ENCODE measurements around the gene RDH5.
A peak's percentile ranks its signal among the peaks of the same experiment; 100 is the strongest.

RDH5 gene

GRCh38 chr12:55696141-55696540, 24.1 kb upstream of the RDH5 start:
- DNase-seq (ENCODE audit: low spot score), result no peak

DNA sequence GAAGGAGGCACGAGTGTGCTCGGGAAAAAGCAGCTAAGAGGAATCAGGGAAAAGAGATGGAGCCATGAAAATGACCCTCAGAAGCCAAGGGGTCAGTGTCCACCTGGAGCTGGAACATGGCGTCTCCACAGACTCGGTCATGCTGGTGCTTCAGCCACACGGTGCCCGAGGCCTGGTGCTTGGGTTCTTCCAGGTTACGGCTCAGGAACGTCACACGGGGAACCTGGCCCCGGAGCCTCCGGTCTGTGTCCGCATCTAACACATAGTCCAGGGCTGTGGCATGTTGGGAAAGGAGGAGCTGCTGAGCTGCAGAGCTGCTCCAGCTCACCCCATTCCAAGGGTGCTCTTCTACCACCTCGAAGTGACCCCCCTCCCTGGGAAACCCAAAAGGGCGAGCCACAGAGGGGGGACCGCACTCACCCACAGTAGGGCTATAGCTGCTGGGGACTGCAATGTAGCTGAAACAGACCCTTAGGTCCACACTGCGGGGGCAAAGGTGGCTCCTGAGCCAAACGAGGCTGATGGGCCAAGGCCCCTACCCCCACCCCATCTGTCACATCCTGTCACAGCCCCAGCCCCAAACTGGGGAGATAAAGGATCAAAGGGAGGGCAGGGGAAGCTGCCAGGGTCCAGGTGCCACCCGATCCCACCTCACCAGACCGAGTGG, 23.3 kb upstream of the RDH5 start:
- DNase-seq (ENCODE audit: low spot score), result peak; percentile 4

DNA sequence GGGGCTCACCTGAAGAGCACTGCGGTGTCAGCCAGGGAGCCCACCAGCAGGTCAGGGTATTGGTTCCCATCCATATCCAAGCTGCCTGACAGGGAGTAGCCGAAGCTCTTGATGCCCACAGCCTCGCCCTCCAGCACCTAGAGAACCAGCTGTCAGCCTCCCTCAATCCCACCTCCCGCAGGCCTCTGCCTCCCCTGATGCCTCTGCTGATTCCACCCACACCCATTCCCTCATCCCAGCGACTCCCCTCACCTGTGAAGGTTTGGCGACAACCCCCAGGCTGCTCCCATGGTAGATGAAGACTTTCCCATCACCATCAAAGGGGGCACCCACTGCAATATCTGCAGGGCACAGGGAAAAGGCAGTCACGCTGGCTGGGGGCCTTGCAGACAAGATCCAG, 22.5 kb upstream of the RDH5 start:
- peak; percentile 6 for DNase-seq (ENCODE audit: low spot score)

DNA sequence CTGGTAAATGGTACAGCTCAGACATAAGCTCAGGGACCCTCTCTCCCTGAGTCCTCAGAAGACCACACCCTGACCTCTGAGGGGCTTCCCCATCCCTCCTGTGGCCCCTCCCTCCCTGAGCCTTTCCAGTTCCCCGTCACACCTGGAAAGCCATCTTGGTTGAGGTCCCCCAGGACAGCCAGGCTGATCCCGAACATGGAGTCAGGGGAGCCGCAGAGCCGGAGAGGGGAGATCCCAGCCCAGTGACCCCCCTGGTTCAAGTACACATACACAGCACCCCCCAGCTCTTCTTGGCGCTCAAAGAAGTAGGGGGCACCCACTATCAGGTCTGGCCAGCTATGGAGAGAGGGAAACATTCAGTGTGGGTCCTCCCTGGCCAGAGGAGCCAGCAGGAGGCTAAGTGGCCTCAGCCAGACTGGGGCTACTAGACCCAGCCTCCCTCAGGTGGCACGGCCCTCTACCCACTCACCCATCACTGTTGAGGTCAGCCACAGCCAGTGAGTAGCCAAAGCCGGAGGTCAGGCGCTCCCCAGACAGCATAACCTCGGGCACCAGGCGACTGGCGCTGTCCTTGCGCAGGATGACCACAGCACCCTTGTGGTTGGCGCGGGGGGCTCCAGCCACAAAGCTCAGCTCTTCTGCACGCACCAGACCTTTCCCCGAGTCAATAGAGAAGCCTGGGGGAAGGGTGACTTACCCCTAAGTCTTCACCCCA, 21.8 kb upstream of the RDH5 start:
- DNase-seq (ENCODE audit: low spot score), result peak; percentile 4

DNA sequence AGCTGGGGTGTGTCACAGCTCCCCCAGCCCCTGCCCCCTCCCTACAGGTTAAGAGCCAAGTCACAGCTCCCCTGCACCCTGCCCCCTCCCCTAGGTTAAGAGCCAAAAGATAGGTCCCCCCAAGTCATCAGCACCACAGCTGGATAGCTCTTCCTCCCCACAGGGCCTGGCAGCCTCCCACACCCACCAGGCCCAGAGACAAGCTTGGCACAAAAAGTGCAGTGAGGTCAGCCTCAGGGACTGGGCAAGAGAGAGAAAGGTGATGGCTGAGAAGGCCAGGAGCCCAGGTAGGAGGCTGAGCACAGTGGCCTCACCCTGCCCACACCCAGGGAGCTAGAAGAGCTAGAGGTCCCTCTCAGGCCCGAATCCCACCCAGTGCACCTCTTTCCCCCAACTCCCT, 21.2 kb upstream of the RDH5 start:
- no peak for DNase-seq (ENCODE audit: low spot score)

- peak; percentile 7 for DNase-seq (ENCODE audit: low spot score)
Measured at GRCh38 chr12:55699471-55700055, 20.6 kb upstream of the RDH5 start.

GRCh38 chr12:55700255-55701018, 19.8 kb upstream of the RDH5 start:
- DNase-seq (ENCODE audit: low spot score), result no peak

GRCh38 chr12:55702861-55703260, 17.3 kb upstream of the RDH5 start:
- no peak for DNase-seq (ENCODE audit: low spot score)

- DNase-seq (ENCODE audit: low spot score), result no peak
Measured at GRCh38 chr12:55703288-55703687, 16.9 kb upstream of the RDH5 start.

- no peak for DNase-seq (ENCODE audit: low spot score)
Measured at GRCh38 chr12:55703901-55704761, 16.1 kb upstream of the RDH5 start.

DNA sequence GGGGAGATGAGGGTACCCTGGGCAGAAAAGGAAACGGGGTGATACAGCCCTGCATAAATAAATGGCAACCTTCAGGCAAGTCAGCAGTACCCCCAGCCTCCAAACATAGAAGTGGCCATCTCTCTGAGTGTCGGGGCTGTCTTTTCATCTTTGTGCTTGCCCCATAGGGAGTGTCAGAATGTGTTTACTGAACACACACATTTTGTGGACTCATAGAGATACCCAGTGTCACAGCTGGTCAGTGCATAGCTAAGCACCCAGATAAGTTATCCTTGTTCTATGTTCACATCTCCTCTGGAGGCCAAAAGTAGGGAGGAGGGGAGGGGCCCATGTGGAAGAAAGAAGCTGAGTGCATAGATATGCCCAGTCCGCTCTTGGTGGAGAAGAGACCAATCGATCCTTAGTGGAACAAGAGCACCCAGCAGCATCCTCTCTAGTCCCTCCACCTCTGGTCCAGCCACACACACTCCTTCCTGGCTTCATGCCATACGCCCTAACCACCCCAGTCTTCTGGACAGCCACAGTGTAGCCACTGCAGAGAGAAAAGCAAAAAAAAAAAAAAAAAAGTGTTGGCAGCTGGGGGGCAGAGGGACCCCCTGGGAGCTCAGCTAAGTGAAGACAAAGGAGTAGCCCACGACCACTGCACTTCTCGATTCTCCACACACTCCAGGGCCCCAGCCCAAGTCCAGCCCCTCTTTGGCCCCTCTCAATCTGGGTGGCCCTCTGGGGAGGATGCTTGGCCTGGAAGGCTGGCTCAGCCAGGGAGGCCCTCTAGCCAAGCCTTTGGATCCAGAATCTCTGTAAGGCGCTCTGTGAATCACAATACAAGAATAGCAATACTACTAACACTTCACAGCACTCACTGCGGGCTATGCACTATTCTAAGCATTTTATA, 15.1 kb upstream of the RDH5 start:
- DNase-seq (ENCODE audit: low spot score), result no peak

DNA sequence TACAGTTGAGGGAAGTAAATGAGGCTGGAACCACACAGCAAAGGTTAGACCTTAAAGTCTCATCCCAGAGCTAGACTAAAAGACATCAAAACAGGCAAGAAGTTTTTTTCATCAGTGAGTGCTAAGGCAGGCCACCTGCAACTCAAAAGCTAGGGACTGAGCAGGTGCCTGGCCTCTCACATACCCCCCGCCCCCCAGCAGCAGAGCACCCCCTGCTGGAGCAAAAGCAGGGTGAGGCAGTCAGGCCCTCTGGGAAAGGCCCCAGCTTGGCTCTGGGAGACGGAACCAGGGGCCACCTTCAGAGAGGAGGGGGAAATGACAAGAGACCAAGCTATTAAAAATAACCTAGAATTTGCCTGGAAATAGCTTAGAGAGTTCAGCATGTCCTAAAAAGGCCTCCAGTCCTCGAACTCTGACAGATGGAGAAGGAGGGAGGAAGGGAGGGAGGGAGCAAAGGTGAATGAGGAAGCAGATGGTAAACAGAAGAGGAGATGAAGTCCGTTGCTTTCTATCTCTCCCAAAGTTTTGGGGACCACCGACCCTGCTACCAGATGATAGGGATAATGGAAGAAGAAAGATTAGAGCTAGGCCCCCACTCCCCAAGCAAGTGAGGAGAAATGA, 14.3 kb upstream of the RDH5 start:
- DNase-seq (ENCODE audit: low spot score), result peak; percentile 52

DNA sequence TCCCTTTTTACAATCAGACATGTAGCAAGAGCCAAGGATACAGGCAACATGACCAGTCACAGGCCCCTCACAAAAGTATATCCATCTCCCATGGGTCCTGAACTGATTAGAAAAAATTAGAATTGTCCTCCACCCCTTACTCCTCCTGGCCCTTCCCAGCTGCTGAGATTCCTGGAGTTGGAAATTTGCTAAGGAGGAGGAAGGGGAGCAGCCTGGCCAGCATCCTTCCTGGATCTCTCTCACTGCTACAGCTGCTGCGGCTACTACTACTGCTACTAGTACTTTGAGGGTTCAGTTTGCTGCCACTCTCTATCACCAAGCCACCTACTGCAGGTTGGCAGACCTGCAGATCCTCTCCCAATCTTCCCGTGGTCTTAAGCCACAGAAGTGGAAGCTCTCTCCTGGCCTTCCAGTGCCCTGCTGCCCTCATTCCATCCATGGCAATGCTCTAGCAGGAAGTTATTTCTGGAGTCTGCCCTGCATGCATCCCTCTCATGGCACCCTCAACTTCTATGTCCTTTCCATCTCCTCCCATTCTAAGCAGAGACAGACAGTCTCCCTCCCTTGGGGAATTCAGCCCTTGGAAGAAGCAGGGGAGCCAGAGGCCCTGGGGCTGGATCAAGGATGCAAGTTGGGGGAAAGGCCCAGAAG, 13.5 kb upstream of the RDH5 start:
- DNase-seq (ENCODE audit: low spot score), result no peak

- no peak for DNase-seq (ENCODE audit: low spot score)
Measured at GRCh38 chr12:55707219-55707671, 12.9 kb upstream of the RDH5 start.

DNA sequence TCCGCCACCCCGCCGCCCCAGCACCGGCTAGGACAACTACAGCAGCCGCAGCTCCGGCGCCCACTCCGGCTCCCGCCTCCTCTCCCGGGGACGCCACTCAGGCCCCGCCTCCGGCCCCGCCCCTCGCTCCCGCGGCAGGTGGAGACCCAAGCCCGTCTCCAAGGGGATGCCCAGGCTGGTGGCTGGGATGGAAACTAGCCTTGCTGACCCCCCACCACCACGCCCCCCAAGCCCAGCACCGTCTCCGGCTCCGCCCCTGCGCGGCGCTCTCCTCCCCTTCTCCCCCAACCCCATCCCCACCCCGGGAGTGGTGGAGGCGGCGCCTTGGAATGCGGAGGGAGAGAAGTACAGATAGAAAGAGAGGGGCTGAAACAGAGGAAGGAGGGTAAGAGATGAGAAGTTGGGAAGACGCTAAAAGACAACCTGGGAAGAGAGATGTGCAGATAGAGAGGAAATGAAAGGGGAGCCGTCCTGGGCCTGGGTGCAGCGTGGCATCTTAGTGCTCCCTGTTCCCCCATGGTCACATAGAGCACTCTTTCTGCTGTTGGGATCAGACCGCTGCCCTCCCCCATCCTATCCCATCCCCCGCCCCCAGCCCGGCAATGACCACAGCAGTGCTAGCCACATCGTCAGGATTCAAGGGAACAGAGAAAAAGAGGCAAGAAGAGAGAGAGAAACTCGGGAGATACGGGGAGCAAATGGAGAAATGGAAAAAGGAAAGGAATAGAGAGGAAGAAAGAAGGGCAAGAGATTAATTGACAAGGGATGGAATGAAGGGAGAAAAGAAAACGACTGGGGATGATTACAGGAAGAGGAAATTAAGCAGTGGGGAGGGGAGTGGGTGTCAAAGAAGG, 12.1 kb upstream of the RDH5 start, which contains the start of gene ITGA7:
ITGA7 (minus strand) TSS at position 64 of the 854 bp plus-strand sequence. CDS start 222 bp downstream, outside the sequence.
- DNase-seq (ENCODE audit: low spot score), result peak; percentile 84

- DNase-seq (ENCODE audit: low spot score), result no peak
Measured at GRCh38 chr12:55708695-55709233, 11.4 kb upstream of the RDH5 start.

DNA sequence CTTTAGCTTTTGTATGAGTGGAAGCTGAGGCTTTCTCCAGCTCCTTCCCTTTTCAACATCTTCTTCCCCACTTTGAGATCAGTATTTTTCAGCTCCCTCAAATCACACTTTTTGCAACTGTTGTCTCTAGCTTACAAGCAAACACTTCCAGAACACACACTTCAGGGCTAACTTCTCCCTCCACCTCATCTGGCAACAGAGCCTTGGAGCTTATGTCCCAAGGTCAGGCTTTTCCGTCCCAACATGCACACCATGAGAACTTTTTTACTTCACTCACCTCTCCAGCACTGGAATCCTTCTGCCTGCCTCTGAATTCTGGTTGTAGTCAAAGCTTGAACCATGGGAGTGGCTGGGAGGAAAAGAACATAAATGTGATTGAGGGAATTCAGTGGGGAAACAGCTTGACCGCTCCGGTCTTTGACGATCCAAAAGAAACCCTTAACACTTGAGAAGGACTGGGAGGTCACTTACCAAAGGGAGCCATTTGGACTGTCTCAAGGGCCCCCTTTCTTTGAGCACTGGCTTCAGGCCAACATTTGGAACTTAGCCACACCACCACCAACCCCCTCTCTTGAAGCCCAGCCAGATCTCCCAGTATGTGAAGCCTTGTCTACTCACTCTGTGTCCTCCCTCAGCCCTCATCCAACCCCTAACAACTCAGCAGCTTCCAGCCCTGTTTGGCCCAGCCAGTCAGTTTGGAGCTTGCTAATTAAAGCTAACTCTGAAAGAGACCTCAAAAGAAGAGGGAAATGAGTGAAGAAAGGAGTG, 8.2 kb upstream of the RDH5 start:
- DNase-seq (ENCODE audit: low spot score), result no peak
